Endothelial cell of umbilical vein (primary cell): Measurements from ENCODE around the gene MBOAT1.

ENCODE experiments used
- CTCF ChIP-seq, 2 donors: IDR thresholded peaks; 1 replicate in 1 of 2; 2 replicates in 1 of 2; pipeline ENCODE4 v1.5.1; 2011; ENCODE audit warnings: low read length in 2 of 2, mild to moderate bottlenecking in 2 of 2, moderate library complexity in 2 of 2, control low read depth in 1 of 2, inconsistent platforms in 1 of 2, low read depth in 1 of 2; ENCODE audit not compliant: insufficient read depth in 1 of 2; ENCODE audit errors: extremely low read depth in 1 of 2
- EZH2 ChIP-seq: IDR thresholded peaks from 2 replicates; pipeline ENCODE4 v1.6.1; 2012; ENCODE audit warnings: borderline replicate concordance, low read depth, mild to moderate bottlenecking, moderate library complexity, low read length, inconsistent platforms; ENCODE audit not compliant: severe bottlenecking
- GATA2 ChIP-seq: IDR thresholded peaks from 2 replicates; pipeline ENCODE4 v1.7.0; 2011; ENCODE audit warnings: low read depth, mild to moderate bottlenecking, moderate library complexity, mixed read lengths, low read length; ENCODE audit not compliant: insufficient read length, insufficient read depth
- JUN ChIP-seq: IDR thresholded peaks from 2 replicates; pipeline ENCODE4 v1.6.1; 2011; ENCODE audit warnings: borderline replicate concordance, low read depth; ENCODE audit not compliant: insufficient read length, insufficient read depth
- MYC ChIP-seq: IDR thresholded peaks from one replicate; pipeline ENCODE4 v1.6.1; 2011; ENCODE audit warnings: mild to moderate bottlenecking, low read depth, low read length
- POLR2A ChIP-seq: IDR thresholded peaks from 2 replicates; pipeline ENCODE4 v1.6.1; 2012; ENCODE audit warnings: low read depth, mild to moderate bottlenecking, control low read depth, low read length
- POLR2AphosphoS5 ChIP-seq: IDR thresholded peaks from 2 replicates; pipeline ENCODE4 v1.6.1; 2012; ENCODE audit warnings: low read depth, mild to moderate bottlenecking, control low read depth, low read length, moderate library complexity; ENCODE audit not compliant: insufficient read depth

GRCh38 chr6:20086992-20087391, 125.3 kb downstream of the MBOAT1 start:
- TF ChIP-seq CTCF (IDR thresholded peaks at IDR 0.05; ENCODE audit: extremely low read depth in 1 of 2, insufficient read depth in 1 of 2, low read depth in 1 of 2, low read length in 2 of 2) (no peak), POLR2A (no peak), EZH2 (no peak), MYC (no peak), GATA2 (no peak), POLR2AphosphoS5 (no peak), JUN (no peak)
